Panc1 (cell line): ENCODE results near the gene SCN2B. TPM values are rescaled to one million over a fixed set of nuclear protein-coding genes. Genes with fewer than 3 reads are reported as not detected.

Source experiments
- ATAC-seq: fragments of 200-7000 bp; cut with Tn5 transposase; 2 replicates; pipeline ENCODE4 v1.9.1; 2020; ENCODE audit warnings: mild to moderate bottlenecking, moderate library complexity
- BruUV-seq: library from RNA; stranded (reverse); fragments of 400-500 nt; replicated peaks from 2 replicates; lab custom pipeline; 2021; lab: Mats Ljungman, UMichigan
- CTCF ChIA-PET: fragments of 300-600 bp; sonication (Branson Sonifier 250); formaldehyde crosslinking; loops from one replicate; lab custom pipeline; 2022; ENCODE audit warnings: antibody characterized with exemption; lab: Charles Lee
- POLR2A ChIA-PET: fragments of 300-600 bp; sonication (Branson Sonifier 250); formaldehyde crosslinking; loops from one replicate; lab custom pipeline; 2022; ENCODE audit warnings: antibody characterized with exemption; lab: Charles Lee
- DNase-seq: peaks from one replicate; pipeline ENCODE4 v3.0.0-alpha.2; 2010; ENCODE audit warnings: low read depth, low spot score
- H3K27ac ChIP-seq: 2 replicates; pipeline ENCODE4 v1.5.1; 2011; ENCODE audit warnings: mild to moderate bottlenecking, low read length, inconsistent platforms
- H3K27me3 ChIP-seq: fragments of 200-500 bp; sonication (Bioruptor generic); 2 replicates; pipeline ENCODE4 v1.6.0; 2014; ENCODE audit warnings: low read length, inconsistent platforms; ENCODE audit not compliant: control insufficient read depth, insufficient read depth
- H3K36me3 ChIP-seq: fragments of 200-500 bp; sonication (Bioruptor generic); 2 replicates; pipeline ENCODE4 v1.5.1; 2014; ENCODE audit warnings: inconsistent platforms, mild to moderate bottlenecking, low read length, moderate library complexity; ENCODE audit not compliant: control insufficient read depth, insufficient read depth
- H3K4me1 ChIP-seq: 2 replicates; pipeline ENCODE4 v1.5.1; 2011; ENCODE audit warnings: inconsistent platforms, mild to moderate bottlenecking, low read length, moderate library complexity; ENCODE audit not compliant: control insufficient read depth, insufficient read depth
- H3K4me3 ChIP-seq, 2 experiments: 2 replicates each; pipeline ENCODE4 v1.5.1; 2011 to 2012; ENCODE audit warnings: low read depth in 2 of 2, low read length in 2 of 2, mild to moderate bottlenecking in 2 of 2, inconsistent platforms in 1 of 2, moderate library complexity in 1 of 2
- H3K9me3 ChIP-seq: fragments of 200-500 bp; sonication (Bioruptor generic); 2 replicates; pipeline ENCODE4 v1.5.1; 2014; ENCODE audit warnings: low read depth, mild to moderate bottlenecking, inconsistent platforms, low read length, moderate library complexity; ENCODE audit not compliant: control insufficient read depth, insufficient read depth
- CTCF ChIP-seq: fragments of 450-650 bp; IDR thresholded peaks from 2 replicates; pipeline ENCODE4 v1.5.1; 2017; ENCODE audit warnings: mild to moderate bottlenecking
- POLR2AphosphoS5 ChIP-seq: IDR thresholded peaks from 2 replicates; pipeline ENCODE4 v1.6.1; 2012; ENCODE audit warnings: mild to moderate bottlenecking, low read depth, low read length, moderate library complexity
- REST ChIP-seq, 2 experiments: IDR thresholded peaks; 2 replicates each; pipeline ENCODE4 v1.6.1; 2011 to 2012; ENCODE audit warnings: low read depth in 2 of 2, control low read depth in 1 of 2, low read length in 1 of 2, mild to moderate bottlenecking in 1 of 2, moderate library complexity in 1 of 2; ENCODE audit not compliant: insufficient read depth in 1 of 2
- SIN3A ChIP-seq: IDR thresholded peaks from 2 replicates; pipeline ENCODE4 v1.6.1; 2012; ENCODE audit warnings: low read depth, mild to moderate bottlenecking, low read length, moderate library complexity, borderline replicate concordance; ENCODE audit not compliant: insufficient read depth
- TCF7L2 ChIP-seq: IDR thresholded peaks from 2 replicates; pipeline ENCODE4 v1.6.1; 2011; ENCODE audit warnings: mild to moderate bottlenecking, low read depth, low read length, inconsistent platforms
- in situ Hi-C: cut with HindIII; loops from 2 replicates; pipeline ENCODE4 v1.10.0; 2016; ENCODE audit warnings: low sequenced_read_pairs, low pct_unique_long_range_greater_than_20kb
- intact Hi-C: fragments of 100-400 bp; cut with micrococcal nuclease; formaldehyde crosslinking; loops from one replicate; pipeline ENCODE4 v1.10.0; 2022; ENCODE audit not compliant: unreplicated experiment
- total RNA-seq: library from RNA; stranded (reverse); gene quantifications from one replicate; pipeline ENCODE4 v1.2.1, GENCODE V29; 2021; ENCODE audit not compliant: unreplicated experiment

Gene SCN2B
- total RNA-seq, 1 experiment from 2014 or later = not detected

GRCh38 chr11:118133816-118134215 lies 42.6 kb downstream of the SCN2B start:
- H3K27ac ChIP-seq = no peak overlapping the region
- DNase-seq (no peak), ATAC-seq (no peak)
- ChIA-PET POLR2A (interaction anchor here (0.7 to 1.1 kb wide), 4 partner anchors 8 to 529 kb away, joined by 3 to 4 read pairs (median 3); no protein-coding TSS in a partner anchor), CTCF (no interaction called here)
- no peak overlapping the region for H3K4me3 ChIP-seq
- no peak for TF ChIP-seq REST (IDR thresholded peaks at IDR 0.05; ENCODE audit: insufficient read depth in 1 of 2, low read depth in 2 of 2, low read length in 1 of 2)
- no peak for TF ChIP-seq POLR2AphosphoS5
- no peak for TF ChIP-seq SIN3A
- TF ChIP-seq CTCF = no peak
- no peak for TF ChIP-seq TCF7L2
- in situ Hi-C loops (no loop called here), intact Hi-C loops (no loop called here)
- peaks cover 6% of the 10 kb centered on the region; the same call in 1 of the 2 replicates for H3K27me3 ChIP-seq
- H3K9me3 ChIP-seq = no peaks in the 10 kb centered on the region
- no TSS peak for BruUV-seq
- H3K4me1 ChIP-seq = no peaks in the 10 kb centered on the region
- no peaks in the 10 kb centered on the region for H3K36me3 ChIP-seq

GRCh38 chr11:118132385-118133151 lies 43.9 kb downstream of the SCN2B start:
- CTCF ChIA-PET = interaction anchor here (0.6 kb wide), 1 partner anchor 25 kb away, joined by 3 read pairs; no protein-coding TSS in a partner anchor
- POLR2A ChIA-PET = no interaction called here
- DNase-seq = no peak

More at GRCh38 chr11:118132385-118133151, 43.9 kb downstream of the SCN2B start:
- Histone ChIP-seq H3K27ac (no peak overlapping the region), H3K36me3 (no peaks in the 10 kb centered on the region), H3K4me3 (no peak overlapping the region), H3K9me3 (no peaks in the 10 kb centered on the region), H3K27me3 (peaks cover 2% of the 10 kb centered on the region; the same call in 1 of the 2 replicates), H3K4me1 (no peaks in the 10 kb centered on the region)
- no peak for ATAC-seq
- TF ChIP-seq CTCF (no peak), TCF7L2 (no peak), REST (IDR thresholded peaks at IDR 0.05; ENCODE audit: insufficient read depth in 1 of 2, low read depth in 2 of 2, low read length in 1 of 2) (no peak), SIN3A (no peak), POLR2AphosphoS5 (no peak)
- intact Hi-C loops (no loop called here), in situ Hi-C loops (no loop called here)
- no TSS peak for BruUV-seq
